HepG2 (cell line): ENCODE results near the gene FMO3. TPM values are rescaled to one million over a fixed set of nuclear protein-coding genes. Genes with fewer than 3 reads are reported as not detected.

ENCODE experiments used
- ATAC-seq: fragments of 200-7000 bp; cut with Tn5 transposase; 3 replicates; pipeline ENCODE4 v1.9.1; 2020; ENCODE audit warnings: mild to moderate bottlenecking, moderate library complexity
- BruUV-seq: library from RNA; stranded (reverse); fragments of 400-500 nt; replicated peaks from 2 replicates; lab custom pipeline; 2021; lab: Mats Ljungman, UMichigan
- CTCF ChIA-PET: fragments of 300-600 bp; formaldehyde crosslinking; extraction: SDS; loops from one replicate; lab custom pipeline; 2021; ENCODE audit warnings: low total read pairs, inconsistent platforms, low intra/inter-chr PET ratio; lab: Yijun Ruan, JAX
- POLR2A ChIA-PET: fragments of 350-600 bp; sonication (Branson Sonifier 250); formaldehyde crosslinking; loops from one replicate; lab custom pipeline; 2020; ENCODE audit warnings: antibody characterized with exemption, inconsistent platforms; lab: Yijun Ruan, JAX
- DNase-seq: peaks from one replicate; pipeline ENCODE4 v3.0.0-alpha.2; 2015; ENCODE audit warnings: low spot score
- FAIRE-seq: peaks from 3 replicates; lab custom pipeline; 2011; peaks lifted over from hg19 to GRCh38; lab: Jason Lieb, UNC
- H2AFZ ChIP-seq: one replicate; pipeline ENCODE4 v1.6.1; 2011; ENCODE audit warnings: low read length, inconsistent platforms
- H3K27ac ChIP-seq: fragments of 300-600 bp; 3 replicates; pipeline ENCODE4 v1.8.0; 2011; ENCODE audit warnings: mixed run types, mild to moderate bottlenecking, mixed read lengths, low read length, inconsistent platforms; ENCODE audit not compliant: insufficient read depth; ENCODE audit errors: extremely low read length
- H3K27me3 ChIP-seq, 2 experiments: fragments of 200-600 bp in 1 of 2; 2 replicates in 1 of 2; 3 replicates in 1 of 2; pipeline versions ENCODE4 v1.6.0 to v1.8.0; 2011; ENCODE audit warnings: low read length in 2 of 2, mild to moderate bottlenecking in 2 of 2, moderate library complexity in 2 of 2, inconsistent platforms in 1 of 2; ENCODE audit not compliant: insufficient read depth in 2 of 2, control insufficient read depth in 1 of 2
- H3K36me3 ChIP-seq, 2 experiments: fragments of 200-600 bp in 1 of 2; replicated peaks in 1 of 2; 2 replicates in 1 of 2; 3 replicates in 1 of 2; pipeline versions ENCODE4 v1.5.1 to v1.8.0; 2011; ENCODE audit warnings: low read length in 2 of 2, inconsistent platforms in 1 of 2; ENCODE audit not compliant: insufficient read depth in 2 of 2, control insufficient read depth in 1 of 2
- H3K4me1 ChIP-seq: 2 replicates; pipeline ENCODE4 v1.5.1; 2012; ENCODE audit warnings: low read length, inconsistent platforms; ENCODE audit not compliant: insufficient read depth
- H3K4me2 ChIP-seq: 2 replicates; pipeline ENCODE4 v1.6.0; 2011; ENCODE audit warnings: low read depth, low read length, inconsistent platforms
- H3K4me3 ChIP-seq, 3 experiments: fragments of 200-600 bp in 1 of 3; sonication (generic), shearing (Covaris generic) in 1 of 3; replicated peaks in 1 of 3; 2 replicates each; pipeline ENCODE4 v1.5.1; 2011 to 2016; ENCODE audit warnings: low read length in 3 of 3, inconsistent platforms in 2 of 3, low read depth in 2 of 3, mild to moderate bottlenecking in 2 of 3, control low read depth in 1 of 3, mixed read lengths in 1 of 3; ENCODE audit not compliant: insufficient read depth in 1 of 3
- H3K79me2 ChIP-seq: one replicate; pipeline ENCODE4 v1.6.1; 2011; ENCODE audit warnings: low read length, inconsistent platforms; ENCODE audit not compliant: insufficient read depth
- H3K9ac ChIP-seq: 2 replicates; pipeline ENCODE4 v1.6.0; 2011; ENCODE audit warnings: mild to moderate bottlenecking, low read depth, low read length, inconsistent platforms; ENCODE audit not compliant: insufficient read depth
- H3K9me3 ChIP-seq: 2 replicates; pipeline ENCODE4 v1.5.1; 2012; ENCODE audit warnings: mild to moderate bottlenecking, low read length
- H4K20me1 ChIP-seq: 2 replicates; pipeline ENCODE4 v1.6.0; 2011; ENCODE audit warnings: inconsistent platforms, mild to moderate bottlenecking, low read length, moderate library complexity; ENCODE audit not compliant: insufficient read depth
- CCAR2 ChIP-seq: fragments of 200-400 bp; formaldehyde crosslinking; optimal IDR thresholded peaks from 2 replicates; pipeline ENCODE3; 2018; ENCODE audit warnings: low read depth, mild to moderate bottlenecking, low read length, moderate library complexity
- FIP1L1 ChIP-seq: fragments of 200-400 bp; formaldehyde crosslinking; IDR thresholded peaks from 2 replicates; pipeline ENCODE4 v1.6.1; 2018; ENCODE audit warnings: low read depth, mild to moderate bottlenecking, low read length, moderate library complexity, borderline replicate concordance; ENCODE audit not compliant: insufficient read depth
- NFYC ChIP-seq: IDR thresholded peaks from 2 replicates; pipeline ENCODE4 v1.6.1; 2016; ENCODE audit warnings: missing genetic modification reagents, missing compliant biosample characterization
- POLR2AphosphoS5 ChIP-seq: IDR thresholded peaks from 2 replicates; pipeline ENCODE4 v1.6.1; 2012; ENCODE audit warnings: low read depth, low read length
- RBAK ChIP-seq: sonication (generic); formaldehyde crosslinking; IDR thresholded peaks from 2 replicates; pipeline ENCODE4 v1.5.1; 2020; ENCODE audit warnings: mild to moderate bottlenecking, missing genetic modification reagents
- SOX5 ChIP-seq: IDR thresholded peaks from 2 replicates; pipeline ENCODE4 v1.6.1; 2016; ENCODE audit warnings: borderline replicate concordance
- ZNF20 ChIP-seq: sonication (generic); formaldehyde crosslinking; IDR thresholded peaks from 2 replicates; pipeline ENCODE4 v1.4.0; 2020; ENCODE audit warnings: mild to moderate bottlenecking, moderate library complexity, missing genetic modification reagents
- ZSCAN31 ChIP-seq: sonication (generic); formaldehyde crosslinking; IDR thresholded peaks from 2 replicates; pipeline ENCODE4 v1.5.0; 2020; ENCODE audit warnings: low read depth, mild to moderate bottlenecking, missing genetic modification reagents
- WGBS: methylation state at CpG from one replicate; pipeline ENCODE4 v1.1.6; 2017; ENCODE audit warnings: low lambda C conversion rate; 5-methylcytosine and 5-hydroxymethylcytosine counted together
- in situ Hi-C: cut with HindIII; loops from 2 replicates; pipeline ENCODE4 v1.10.0; 2017; ENCODE audit warnings: low pct_unique_long_range_greater_than_20kb; ENCODE audit not compliant: extremely low pct_ligation_motif_present
- intact Hi-C: fragments of 100-400 bp; cut with micrococcal nuclease; formaldehyde crosslinking; loops from one replicate; pipeline ENCODE4 v1.10.0; 2022; ENCODE audit not compliant: unreplicated experiment
- polyA plus RNA-seq, 8 experiments: library from polyadenylated mRNA; depleted of rRNA in 3 of 8; stranded (reverse) in 7 of 8; unstranded in 1 of 8; fragments of >200 nt; fragmentation: Illumina TruSeq in 4 of 8; extraction: Trizol in 4 of 8; gene quantifications; 2 replicates each; pipeline versions ENCODE4 v1.2.1 to v1.2.3, GENCODE V29; 2011 to 2016; ENCODE audit warnings: low read depth in 4 of 8, missing spikeins in 1 of 8, mixed read lengths in 1 of 8; ENCODE audit not compliant: insufficient read depth in 1 of 8
- total RNA-seq, 5 experiments: library from RNA; depleted of rRNA; stranded (reverse); fragments of >200 nt; fragmentation: Illumina TruSeq; extraction: Trizol; gene quantifications; 2 replicates each; pipeline ENCODE4 v1.2.3, GENCODE V29; 2016; ENCODE audit warnings: low read depth in 1 of 5
- TF ChIP-seq, protein P1 (sequence below): sonication (generic); formaldehyde crosslinking; IDR thresholded peaks from 2 replicates; pipeline ENCODE4 v1.5.0; 2020; ENCODE audit warnings: missing genetic modification reagents

The FMO3 gene
- total and polyA plus RNA-seq, 2 of the 13 experiments (the other 11 are each of a cell fraction or from before 2014, with no cell fraction given), result not detected

DNA sequence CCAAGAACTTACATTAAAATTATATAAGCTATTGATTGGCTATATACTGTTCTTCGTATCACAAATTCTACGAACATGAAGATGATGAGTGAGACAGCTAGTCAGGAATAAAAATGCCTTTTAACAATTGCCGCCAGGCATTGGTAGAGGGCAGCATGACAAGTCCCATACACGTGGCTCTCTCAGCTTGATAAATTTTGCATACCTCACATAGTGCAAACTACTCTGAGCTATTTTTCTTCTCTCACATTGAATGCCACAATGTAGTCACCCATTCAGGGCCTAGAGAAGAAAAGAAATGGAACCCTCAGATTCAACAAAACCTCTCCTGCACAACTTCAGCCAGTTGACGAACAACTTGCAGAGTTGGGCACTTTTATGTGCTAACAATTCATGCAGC is 67.4 kb downstream of the FMO3 start:
- WGBS, result 65% methylated on average over 5 of the region's 5 CpGs
- no peak for DNase-seq

DNA sequence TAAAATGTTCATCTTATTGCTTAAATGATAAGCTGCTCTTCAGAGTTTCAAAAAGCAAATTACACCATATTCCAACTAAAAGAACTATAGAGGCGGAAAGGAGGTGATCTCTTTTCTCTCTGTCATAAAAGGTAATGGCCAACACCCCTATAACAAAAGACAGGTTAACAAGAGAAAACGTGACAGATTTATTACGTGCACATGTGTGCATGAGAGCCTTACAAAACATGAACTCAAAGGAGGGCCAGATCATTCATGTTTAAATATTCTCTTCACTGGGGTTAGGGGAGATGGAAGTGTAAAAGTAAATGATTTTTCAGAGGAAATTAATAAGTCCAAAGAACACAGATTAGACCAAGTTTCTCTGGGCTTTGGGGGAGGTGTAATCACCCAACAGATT is 67.8 kb downstream of the FMO3 start:
- H3K36me3 ChIP-seq, result no peaks in the 10 kb centered on the region
- no peaks in the 10 kb centered on the region for H4K20me1 ChIP-seq
- ATAC-seq (no peak), DNase-seq (no peak)
- intact Hi-C loops, result no loop called here
- in situ Hi-C loops, result no loop called here
- no TSS peak for BruUV-seq
- no peaks in the 10 kb centered on the region; the same call in 1 of the 2 replicates for H3K9me3 ChIP-seq
- H2AFZ ChIP-seq, result no peak overlapping the region
- H3K27me3 ChIP-seq, result no peaks in the 10 kb centered on the region
- H3K4me1 ChIP-seq, result peaks cover 22% of the 10 kb centered on the region
- POLR2A ChIA-PET, result no interaction called here
- WGBS, result 71% methylated on average over 3 of the region's 3 CpGs
- TF ChIP-seq FIP1L1 (no peak), ZSCAN31 (CRISPR knock-in tag) (no peak), NFYC (CRISPR knock-in tag) (no peak), POLR2AphosphoS5 (no peak)
- TF ChIP-seq, all 625 proteins: peak for 0
- CTCF ChIA-PET, result no interaction called here
- H3K9ac ChIP-seq, result no peak overlapping the region
- no peaks in the 10 kb centered on the region for H3K79me2 ChIP-seq
- no peak overlapping the region for H3K27ac ChIP-seq
- FAIRE-seq, result no peak
- H3K4me3 ChIP-seq, result no peak overlapping the region
- no peak overlapping the region for H3K4me2 ChIP-seq

More for the DNA sequence above, 67.4 kb downstream of the FMO3 start:
- intact Hi-C loops, result no loop called here
- H4K20me1 ChIP-seq, result no peaks in the 10 kb centered on the region
- TF ChIP-seq, protein P1, sequence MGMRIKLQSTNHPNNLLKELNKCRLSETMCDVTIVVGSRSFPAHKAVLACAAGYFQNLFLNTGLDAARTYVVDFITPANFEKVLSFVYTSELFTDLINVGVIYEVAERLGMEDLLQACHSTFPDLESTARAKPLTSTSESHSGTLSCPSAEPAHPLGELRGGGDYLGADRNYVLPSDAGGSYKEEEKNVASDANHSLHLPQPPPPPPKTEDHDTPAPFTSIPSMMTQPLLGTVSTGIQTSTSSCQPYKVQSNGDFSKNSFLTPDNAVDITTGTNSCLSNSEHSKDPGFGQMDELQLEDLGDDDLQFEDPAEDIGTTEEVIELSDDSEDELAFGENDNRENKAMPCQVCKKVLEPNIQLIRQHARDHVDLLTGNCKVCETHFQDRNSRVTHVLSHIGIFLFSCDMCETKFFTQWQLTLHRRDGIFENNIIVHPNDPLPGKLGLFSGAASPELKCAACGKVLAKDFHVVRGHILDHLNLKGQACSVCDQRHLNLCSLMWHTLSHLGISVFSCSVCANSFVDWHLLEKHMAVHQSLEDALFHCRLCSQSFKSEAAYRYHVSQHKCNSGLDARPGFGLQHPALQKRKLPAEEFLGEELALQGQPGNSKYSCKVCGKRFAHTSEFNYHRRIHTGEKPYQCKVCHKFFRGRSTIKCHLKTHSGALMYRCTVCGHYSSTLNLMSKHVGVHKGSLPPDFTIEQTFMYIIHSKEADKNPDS, result no peak
- no peak for TF ChIP-seq SOX5 (CRISPR knock-in tag)
- TF ChIP-seq CCAR2, result no peak
- no peak for TF ChIP-seq RBAK (CRISPR knock-in tag)
- TF ChIP-seq ZNF20, result no peak
- TF ChIP-seq, all 625 proteins: peak for 0
- no peak overlapping the region for H3K4me3 ChIP-seq
- H2AFZ ChIP-seq, result no peak overlapping the region
- BruUV-seq, result no TSS peak
- H3K9me3 ChIP-seq, result no peaks in the 10 kb centered on the region; the same call in 1 of the 2 replicates
- ChIA-PET CTCF (no interaction called here), POLR2A (no interaction called here)
- H3K4me2 ChIP-seq, result no peak overlapping the region
- no peak for ATAC-seq
- H3K79me2 ChIP-seq, result no peaks in the 10 kb centered on the region
- no peak overlapping the region for H3K9ac ChIP-seq
- no peak overlapping the region for H3K27ac ChIP-seq
- peaks cover 22% of the 10 kb centered on the region for H3K4me1 ChIP-seq
- no peak for FAIRE-seq
- H3K27me3 ChIP-seq, result no peaks in the 10 kb centered on the region
- in situ Hi-C loops, result no loop called here
- H3K36me3 ChIP-seq, result no peaks in the 10 kb centered on the region
